ENCODE measurements around the gene FOXJ3. TPM values are rescaled to one million over a fixed set of nuclear protein-coding genes. Genes with fewer than 3 reads are reported as not detected.

Gene FOXJ3
- total and polyA plus RNA-seq, 2 experiments from 2014 or later, result 19.0 to 39.0 TPM

- no peaks in the 10 kb centered on the region for H3K36me3 ChIP-seq (replicated peaks; ENCODE audit: insufficient read depth, low read depth)
- TF ChIP-seq CTCF (IDR thresholded peaks at IDR 0.05; ENCODE audit: poor library complexity) (no peak), EZH2 (IDR thresholded peaks at IDR 0.05; ENCODE audit: borderline replicate concordance) (no peak), EZH2phosphoT487 (IDR thresholded peaks at IDR 0.05; ENCODE audit: low read depth, severe bottlenecking, unreplicated experiment) (no peak)
- H2AFZ ChIP-seq, result no peak overlapping the region
- no peaks in the 10 kb centered on the region for H4K20me1 ChIP-seq (ENCODE audit: insufficient read depth, poor library complexity, severe bottlenecking)
- H3K9me2 ChIP-seq (replicated peaks; ENCODE audit: insufficient read depth), result no peaks in the 10 kb centered on the region
- no peak for DNase-seq (ENCODE audit: low spot score)
- no peak overlapping the region for H3K27ac ChIP-seq
- no peaks in the 10 kb centered on the region for H3K79me2 ChIP-seq
- H3K4me3 ChIP-seq, result no peak overlapping the region
- no peaks in the 10 kb centered on the region for H3K9me3 ChIP-seq (ENCODE audit: low read depth)
- H3K4me1 ChIP-seq (ENCODE audit: insufficient read depth), result no peaks in the 10 kb centered on the region
- no peak overlapping the region for H3K4me2 ChIP-seq
- 84% methylated on average over 5 of the region's 5 CpGs for WGBS (ENCODE audit: low lambda C conversion rate, missing lambda C conversion rate)
- H3K27me3 ChIP-seq, result peaks cover 4% of the 10 kb centered on the region
Observed at GRCh38 chr1:42130061-42130660, 204.9 kb downstream of the FOXJ3 start.

DNA sequence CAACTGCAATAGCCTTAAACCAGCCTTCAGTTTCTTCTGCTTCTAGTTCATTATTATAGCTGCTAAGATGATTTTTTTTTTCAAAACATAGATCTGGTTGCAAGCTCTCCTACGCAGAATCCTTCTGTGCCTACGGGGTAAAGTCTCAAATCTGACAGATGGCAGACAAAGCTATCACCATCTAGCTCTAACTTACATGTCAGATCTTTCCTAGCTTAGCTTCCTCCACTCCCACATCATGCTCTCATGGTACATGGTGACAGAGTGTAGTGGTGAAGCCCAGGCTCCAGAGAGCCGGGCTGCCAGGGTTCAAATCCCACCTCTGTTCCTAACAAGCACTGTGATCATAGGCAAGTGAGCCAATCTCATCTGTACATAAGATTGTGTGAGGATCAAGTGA, 206.1 kb downstream of the FOXJ3 start:
- no peak overlapping the region for H3K4me3 ChIP-seq
- no peaks in the 10 kb centered on the region for H3K79me2 ChIP-seq
- no peaks in the 10 kb centered on the region for H3K4me1 ChIP-seq (ENCODE audit: insufficient read depth)
- H3K9me2 ChIP-seq (replicated peaks; ENCODE audit: insufficient read depth), result no peaks in the 10 kb centered on the region
- TF ChIP-seq EZH2 (IDR thresholded peaks at IDR 0.05; ENCODE audit: borderline replicate concordance) (no peak), CTCF (IDR thresholded peaks at IDR 0.05; ENCODE audit: poor library complexity) (no peak), EZH2phosphoT487 (IDR thresholded peaks at IDR 0.05; ENCODE audit: low read depth, severe bottlenecking, unreplicated experiment) (no peak)
- no peaks in the 10 kb centered on the region for H4K20me1 ChIP-seq (ENCODE audit: insufficient read depth, poor library complexity, severe bottlenecking)
- H3K9me3 ChIP-seq (ENCODE audit: low read depth), result no peaks in the 10 kb centered on the region
- WGBS (ENCODE audit: low lambda C conversion rate, missing lambda C conversion rate), result 86% methylated on average over 3 of the region's 3 CpGs
- no peak overlapping the region for H2AFZ ChIP-seq
- H3K36me3 ChIP-seq (replicated peaks; ENCODE audit: insufficient read depth, low read depth), result no peaks in the 10 kb centered on the region
- no peak overlapping the region for H3K4me2 ChIP-seq
- H3K27me3 ChIP-seq, result peaks cover 4% of the 10 kb centered on the region
- H3K27ac ChIP-seq, result no peak overlapping the region
- DNase-seq (ENCODE audit: low spot score), result no peak

- H3K36me3 ChIP-seq (replicated peaks; ENCODE audit: insufficient read depth, low read depth), result no peaks in the 10 kb centered on the region
- H3K4me1 ChIP-seq (ENCODE audit: insufficient read depth), result no peaks in the 10 kb centered on the region
- no peak overlapping the region for H3K4me3 ChIP-seq
- no peaks in the 10 kb centered on the region for H3K79me2 ChIP-seq
- no peak for DNase-seq (ENCODE audit: low spot score)
- TF ChIP-seq EZH2phosphoT487 (IDR thresholded peaks at IDR 0.05; ENCODE audit: low read depth, severe bottlenecking, unreplicated experiment), result no peak
- no peak for TF ChIP-seq CTCF (IDR thresholded peaks at IDR 0.05; ENCODE audit: poor library complexity)
- TF ChIP-seq EZH2 (IDR thresholded peaks at IDR 0.05; ENCODE audit: borderline replicate concordance), result no peak
- peaks cover 4% of the 10 kb centered on the region for H3K27me3 ChIP-seq
- H3K9me3 ChIP-seq (ENCODE audit: low read depth), result no peaks in the 10 kb centered on the region
- H4K20me1 ChIP-seq (ENCODE audit: insufficient read depth, poor library complexity, severe bottlenecking), result no peaks in the 10 kb centered on the region
- H3K4me2 ChIP-seq, result no peak overlapping the region
- WGBS (ENCODE audit: low lambda C conversion rate, missing lambda C conversion rate), result 52% methylated on average over 2 of the region's 2 CpGs
- no peak overlapping the region for H2AFZ ChIP-seq
- no peak overlapping the region for H3K27ac ChIP-seq
- no peaks in the 10 kb centered on the region for H3K9me2 ChIP-seq (replicated peaks; ENCODE audit: insufficient read depth)
Observed at GRCh38 chr1:42128499-42128898, 206.5 kb downstream of the FOXJ3 start.
